ENCODE results near the gene WDR18. TPM values are rescaled to one million over a fixed set of nuclear protein-coding genes. Genes with fewer than 3 reads are reported as not detected.

WDR18 gene
- 56.7 and 99.6 TPM in 2 replicates for total RNA-seq (2014; rRNA removed)
- percentile 49 among the genes with signal in this experiment for Bru-seq, nascent RNA
- percentile 50 among the genes with signal in this experiment for BruChase-seq, experiment 1, labeled RNA remaining after a 6-hour chase
- percentile 51 among the genes with signal in this experiment for BruChase-seq, experiment 2, labeled RNA remaining after a 2-hour chase
- long read RNA-seq, transcript WDR18-202 (10 exons, 1,608 nt) = major isoform, 27 of 55 reads
- long read RNA-seq, partial matches to known transcripts = 18 of 55 reads
- long read RNA-seq, other reads (novel, unspliced or antisense) = 10 of 55 reads

- Histone ChIP-seq H3K4me2 (ENCODE audit: low read length) (peak within 1 kb of the TSS; percentile 89), H2AFZ (ENCODE audit: low read length) (peak within 1 kb of the TSS; percentile 93), H3K36me3 (ENCODE audit: low read depth, low read length) (no peaks in the 10 kb centered on the region), H3K79me2 (ENCODE audit: low read length) (peaks cover 14% of the 10 kb centered on the region), H3K27me3 (ENCODE audit: low read length) (no peaks in the 10 kb centered on the region), H3K9me2 (replicated peaks; ENCODE audit: low read length) (no peaks in the 10 kb centered on the region), H3K4me1 (ENCODE audit: insufficient read depth, low read length) (peaks cover 8% of the 10 kb centered on the region), H3K9me3 (ENCODE audit: low read length) (no peaks in the 10 kb centered on the region), H3F3A (ENCODE audit: low read length, unreplicated experiment) (no peaks in the 10 kb centered on the region), H3K4me3 (ENCODE audit: low read length) (peak within 1 kb of the TSS; percentile 96), H4K20me1 (ENCODE audit: low read length) (no peaks in the 10 kb centered on the region), H3K9ac (ENCODE audit: low read length) (peak within 1 kb of the TSS; percentile 89), H3K27ac (ENCODE audit: low read length) (peak within 1 kb of the TSS; percentile 70)
- CTCF ChIA-PET = interaction anchor here (0.6 to 0.8 kb wide), 3 partner anchors 22 to 75 kb away, joined by 3 to 4 read pairs (median 3); no protein-coding TSS in a partner anchor
- no TSS peak for BruUV-seq (replicated peaks)
- intact Hi-C loops (cut with micrococcal nuclease) = no loop called here
- DNase-seq (peak; percentile 89), ATAC-seq (peak; percentile 73)
- no peak for TF ChIP-seq CTCF (conservative IDR thresholded peaks at IDR 0.05; ENCODE audit: low read depth, low read length)
- TF ChIP-seq EZH2 (IDR thresholded peaks at IDR 0.05; ENCODE audit: low read length, unreplicated experiment) = no peak
- TF ChIP-seq EZH2phosphoT487 (IDR thresholded peaks at IDR 0.05; ENCODE audit: borderline replicate concordance, low read length) = no peak
- POLR2A ChIA-PET (ENCODE audit: unreplicated experiment) = interaction anchor here (0.7 to 1.0 kb wide), 3 partner anchors 25 to 81 kb away, joined by 3 to 9 read pairs (median 5); no protein-coding TSS in a partner anchor
Measured at GRCh38 chr19:984165-984967, at the start of gene WDR18. Gene WDR18, plus strand, starts transcription at chr19:984345. Its CDS starts 9 bp downstream, at chr19:984354.

- peak; percentile 95 for ATAC-seq
- Histone ChIP-seq H3K4me2 (ENCODE audit: low read length) (peak overlapping the region; percentile 37; the same call in 1 of the 2 replicates), H3K27me3 (ENCODE audit: low read length) (no peaks in the 10 kb centered on the region), H3K27ac (ENCODE audit: low read length) (no peak overlapping the region), H3K79me2 (ENCODE audit: low read length) (no peaks in the 10 kb centered on the region), H3K4me3 (ENCODE audit: low read length) (no peak overlapping the region), H2AFZ (ENCODE audit: low read length) (0 out of 2 replicates have a peak overlapping the region, but pooled peaks have one; percentile 42), H3K9me2 (replicated peaks; ENCODE audit: low read length) (no peaks in the 10 kb centered on the region), H4K20me1 (ENCODE audit: low read length) (no peaks in the 10 kb centered on the region), H3K9me3 (ENCODE audit: low read length) (no peaks in the 10 kb centered on the region), H3F3A (ENCODE audit: low read length, unreplicated experiment) (no peaks in the 10 kb centered on the region), H3K4me1 (ENCODE audit: insufficient read depth, low read length) (peaks cover 11% of the 10 kb centered on the region; the same call in 1 of the 2 replicates), H3K36me3 (ENCODE audit: low read depth, low read length) (no peaks in the 10 kb centered on the region), H3K9ac (ENCODE audit: low read length) (no peak overlapping the region)
- CTCF ChIA-PET = no interaction called here
- POLR2A ChIA-PET (ENCODE audit: unreplicated experiment) = no interaction called here
- no TSS peak for BruUV-seq (replicated peaks)
- peak; percentile 68 for DNase-seq
- intact Hi-C loops (cut with micrococcal nuclease) = no loop called here
- TF ChIP-seq EZH2phosphoT487 (IDR thresholded peaks at IDR 0.05; ENCODE audit: borderline replicate concordance, low read length) (peak; percentile 94), CTCF (conservative IDR thresholded peaks at IDR 0.05; ENCODE audit: low read depth, low read length) (no peak)
Measured at GRCh38 chr19:934865-935479, 49.2 kb upstream of the WDR18 start.
